H1 (cell line): ENCODE results near the gene ATXN7. TPM values are rescaled to one million over a fixed set of nuclear protein-coding genes. Genes with fewer than 3 reads are reported as not detected.

Experiments
- CTCF ChIA-PET: fragments of 300-600 bp; sonication (Branson Sonifier 250); formaldehyde crosslinking; loops from one replicate; lab custom pipeline; 2021; ENCODE audit not compliant: partially characterized antibody; lab: Charles Lee
- POLR2A ChIA-PET: fragments of 300-600 bp; sonication (Branson Sonifier 250); formaldehyde crosslinking; loops from one replicate; lab custom pipeline; 2021; ENCODE audit warnings: inconsistent platforms; ENCODE audit not compliant: partially characterized antibody; lab: Charles Lee
- DNase-seq, 2 experiments: peaks; one replicate each; pipeline versions ENCODE4 v3.0.0 to v3.0.0-alpha.2; 2010 to 2022; ENCODE audit warnings: low spot score in 2 of 2, low read depth in 1 of 2, mixed read lengths in 1 of 2
- FAIRE-seq: peaks from 2 replicates; lab custom pipeline; 2011; peaks lifted over from hg19 to GRCh38; lab: Jason Lieb, UNC
- H2AFZ ChIP-seq: 2 replicates; pipeline ENCODE4 v1.8.1; 2012; ENCODE audit warnings: low read length, inconsistent platforms
- H2AK5ac ChIP-seq: 2 replicates; pipeline ENCODE4 v1.6.1; 2013; ENCODE audit warnings: low read depth, low read length
- H2BK120ac ChIP-seq: replicated peaks from 2 replicates; pipeline ENCODE3; 2013; ENCODE audit warnings: low read depth, low read length, inconsistent platforms
- H2BK12ac ChIP-seq: 2 replicates; pipeline ENCODE4 v1.6.1; 2013; ENCODE audit warnings: low read depth, low read length
- H2BK15ac ChIP-seq: 2 replicates; pipeline ENCODE4 v1.6.1; 2013; ENCODE audit warnings: low read length
- H2BK20ac ChIP-seq: 2 replicates; pipeline ENCODE4 v1.6.1; 2013; ENCODE audit warnings: low read length
- H2BK5ac ChIP-seq: 2 replicates; pipeline ENCODE4 v1.6.1; 2013; ENCODE audit warnings: low read depth, low read length
- H3K14ac ChIP-seq: 2 replicates; pipeline ENCODE4 v1.6.1; 2013; ENCODE audit warnings: inconsistent platforms; ENCODE audit not compliant: insufficient read length
- H3K18ac ChIP-seq: 2 replicates; pipeline ENCODE4 v1.6.1; 2013; ENCODE audit warnings: low read length; ENCODE audit errors: extremely low read depth
- H3K23ac ChIP-seq: 2 replicates; pipeline ENCODE4 v1.6.1; 2013; ENCODE audit warnings: inconsistent platforms; ENCODE audit not compliant: insufficient read length
- H3K23me2 ChIP-seq: 2 replicates; pipeline ENCODE4 v1.6.1; 2013; ENCODE audit warnings: low read depth, low read length
- H3K27ac ChIP-seq: 2 replicates; pipeline ENCODE4 v1.6.1; 2011; ENCODE audit warnings: low read depth, low read length, inconsistent platforms
- H3K27me3 ChIP-seq, 4 experiments: replicated peaks in 1 of 4; 1 replicate in 1 of 4; 2 replicates in 3 of 4; pipeline versions ENCODE4 v1.6.1 to v1.8.1; 2011 to 2013; ENCODE audit warnings: low read length in 3 of 4, mild to moderate bottlenecking in 3 of 4, inconsistent platforms in 2 of 4, mixed read lengths in 2 of 4, moderate library complexity in 1 of 4; ENCODE audit not compliant: control insufficient read depth in 3 of 4, insufficient read depth in 3 of 4; ENCODE audit errors: extremely low read depth in 1 of 4
- H3K36me3 ChIP-seq, 4 experiments: 2 replicates each; pipeline versions ENCODE4 v1.6.1 to v1.8.1; 2011 to 2013; ENCODE audit warnings: mild to moderate bottlenecking in 4 of 4, low read length in 3 of 4, moderate library complexity in 2 of 4, control low read depth in 1 of 4, inconsistent platforms in 1 of 4; ENCODE audit not compliant: insufficient read depth in 4 of 4, control insufficient read depth in 2 of 4
- H3K4ac ChIP-seq: replicated peaks from 2 replicates; pipeline ENCODE3; 2013; ENCODE audit warnings: low read length, low read depth, mixed read lengths, inconsistent platforms; ENCODE audit not compliant: insufficient read length
- H3K4me1 ChIP-seq, 4 experiments: replicated peaks in 1 of 4; 1 replicate in 1 of 4; 2 replicates in 3 of 4; pipeline versions ENCODE4 v1.6.1 to v1.8.1; 2011 to 2013; ENCODE audit warnings: low read length in 3 of 4, inconsistent platforms in 2 of 4, mixed read lengths in 1 of 4; ENCODE audit not compliant: insufficient read depth in 4 of 4, control insufficient read depth in 3 of 4
- H3K4me2 ChIP-seq, 2 experiments: 2 replicates each; pipeline versions ENCODE4 v1.6.1 to v1.8.1; 2011 to 2013; ENCODE audit warnings: low read depth in 2 of 2, low read length in 2 of 2, control low read depth in 1 of 2, inconsistent platforms in 1 of 2, mild to moderate bottlenecking in 1 of 2; ENCODE audit not compliant: insufficient read depth in 1 of 2
- H3K4me3 ChIP-seq, 4 experiments: fragments of 200-600, 300-600 bp in 1 of 4; sonication (generic), shearing (Covaris generic), sonication (Bioruptor Twin) in 1 of 4; 2 replicates each; pipeline versions ENCODE4 v1.5.1 to v1.8.1; 2011 to 2016; ENCODE audit warnings: low read length in 4 of 4, low read depth in 3 of 4, control low read depth in 2 of 4, inconsistent platforms in 2 of 4, mild to moderate bottlenecking in 2 of 4, mixed read lengths in 1 of 4, moderate library complexity in 1 of 4; ENCODE audit not compliant: insufficient read depth in 2 of 4; ENCODE audit errors: extremely low read depth in 1 of 4
- H3K56ac ChIP-seq: replicated peaks from 2 replicates; pipeline ENCODE3; 2013; ENCODE audit warnings: low read depth, mild to moderate bottlenecking, mixed read lengths, low read length, inconsistent platforms; ENCODE audit not compliant: insufficient read length
- H3K79me1 ChIP-seq: 2 replicates; pipeline ENCODE4 v1.6.1; 2013; ENCODE audit warnings: low read depth, low read length, control low read depth
- H3K79me2 ChIP-seq, 2 experiments: 2 replicates each; pipeline versions ENCODE4 v1.6.1 to v1.8.1; 2012 to 2013; ENCODE audit warnings: low read length in 2 of 2, mild to moderate bottlenecking in 2 of 2, inconsistent platforms in 1 of 2; ENCODE audit not compliant: insufficient read depth in 2 of 2, control insufficient read depth in 1 of 2
- H3K9ac ChIP-seq, 4 experiments: replicated peaks in 1 of 4; 1 replicate in 1 of 4; 2 replicates in 3 of 4; pipeline versions ENCODE4 v1.6.1 to v1.8.1; 2011 to 2013; ENCODE audit warnings: low read depth in 3 of 4, low read length in 3 of 4, control low read depth in 2 of 4, mild to moderate bottlenecking in 2 of 4, moderate library complexity in 2 of 4, inconsistent platforms in 1 of 4; ENCODE audit errors: extremely low read depth in 1 of 4
- H3K9me3 ChIP-seq, 2 experiments: 2 replicates each; pipeline versions ENCODE4 v1.6.1 to v1.8.1; 2012 to 2013; ENCODE audit warnings: mild to moderate bottlenecking in 2 of 2, moderate library complexity in 2 of 2, control low read depth in 1 of 2, inconsistent platforms in 1 of 2, low read depth in 1 of 2, low read length in 1 of 2, mixed read lengths in 1 of 2; ENCODE audit not compliant: insufficient read depth in 2 of 2
- H4K20me1 ChIP-seq, 2 experiments: replicated peaks in 1 of 2; 2 replicates each; pipeline versions ENCODE3 to v1.8.1; 2011 to 2013; ENCODE audit warnings: inconsistent platforms in 2 of 2, low read length in 2 of 2, mild to moderate bottlenecking in 1 of 2; ENCODE audit not compliant: insufficient read depth in 2 of 2, control insufficient read depth in 1 of 2
- H4K5ac ChIP-seq: 2 replicates; pipeline ENCODE4 v1.6.1; 2013; ENCODE audit warnings: low read length, low read depth, mixed read lengths, inconsistent platforms; ENCODE audit not compliant: insufficient read length
- H4K8ac ChIP-seq: 2 replicates; pipeline ENCODE4 v1.8.0; 2013; ENCODE audit warnings: mild to moderate bottlenecking, moderate library complexity, low read length, inconsistent platforms; ENCODE audit not compliant: insufficient read depth; ENCODE audit errors: extremely low read depth
- H4K91ac ChIP-seq: replicated peaks from 2 replicates; pipeline ENCODE3; 2013; ENCODE audit warnings: low read length, mixed read lengths, inconsistent platforms; ENCODE audit not compliant: insufficient read length
- CREB1 ChIP-seq: IDR thresholded peaks from 2 replicates; pipeline ENCODE4 v1.6.1; 2012; ENCODE audit warnings: inconsistent platforms
- HDAC2 ChIP-seq, 2 experiments: fragments of 300-600 bp in 1 of 2; sonication (generic) in 1 of 2; IDR thresholded peaks; 2 replicates each; pipeline ENCODE4 v1.6.1; 2011 to 2012; ENCODE audit warnings: low read depth in 2 of 2, low read length in 2 of 2, mild to moderate bottlenecking in 2 of 2, moderate library complexity in 2 of 2, borderline replicate concordance in 1 of 2, inconsistent platforms in 1 of 2
- JUND ChIP-seq: IDR thresholded peaks from 2 replicates; pipeline ENCODE4 v1.6.1; 2011; ENCODE audit warnings: mild to moderate bottlenecking, improper control_type of control experiment, low read length
- KDM4A ChIP-seq: IDR thresholded peaks from one replicate; pipeline ENCODE4 v1.7.1; 2012; ENCODE audit warnings: low read depth, mild to moderate bottlenecking, moderate library complexity, low read length, inconsistent platforms; ENCODE audit not compliant: severe bottlenecking
- RAD21 ChIP-seq, 2 experiments: IDR thresholded peaks in 1 of 2; conservative IDR thresholded peaks in 1 of 2; 2 replicates each; pipeline ENCODE4 v1.6.1; 2011; ENCODE audit warnings: low read depth in 2 of 2, low read length in 2 of 2, improper control_type of control experiment in 1 of 2, inconsistent platforms in 1 of 2, mild to moderate bottlenecking in 1 of 2, moderate library complexity in 1 of 2
- SP1 ChIP-seq: IDR thresholded peaks from 2 replicates; pipeline ENCODE4 v1.6.1; 2011; ENCODE audit warnings: low read depth, low read length
- TAF7 ChIP-seq: optimal IDR thresholded peaks from 2 replicates; pipeline ENCODE3; 2011; ENCODE audit warnings: low read depth, mild to moderate bottlenecking, inconsistent platforms, low read length, moderate library complexity, borderline replicate concordance
- WGBS, 2 experiments: shearing (Covaris generic) in 1 of 2; methylation state at CpG; one replicate each; pipeline versions ENCODE4 v1.1.6 to v1.1.7; 2013 to 2015; ENCODE audit warnings: low lambda C conversion rate in 2 of 2, mixed read lengths in 2 of 2, inconsistent platforms in 1 of 2, low coverage in 1 of 2, missing lambda C conversion rate in 1 of 2; ENCODE audit not compliant: insufficient replicate concordance in 2 of 2, insufficient coverage in 1 of 2, insufficient read length in 1 of 2; ENCODE audit errors: extremely low coverage in 1 of 2, missing lambda C conversion rate in 1 of 2; 5-methylcytosine and 5-hydroxymethylcytosine counted together
- polyA plus RNA-seq, 7 experiments: library from polyadenylated mRNA; depleted of rRNA in 3 of 7; stranded (reverse) in 5 of 7; unstranded in 2 of 7; fragments of >200 nt in 5 of 7; fragments of 200-250 nt in 2 of 7; gene quantifications; 1 replicate in 5 of 7; 2 replicates in 1 of 7; 4 replicates in 1 of 7; pipeline versions ENCODE4 v1.2.1 to v1.2.3, GENCODE V29; 2011 to 2013; ENCODE audit warnings: missing spikeins in 2 of 7, mixed read lengths in 2 of 7
- total RNA-seq: library from RNA; stranded (reverse); fragmentation: NEBNext Ultra II Directional; extraction: Animal tissue kit (Norgen Biotek cat#: 25700); gene quantifications from 2 replicates; pipeline ENCODE4 v1.2.1, GENCODE V29; 2021

The ATXN7 gene
- total and polyA plus RNA-seq, 2 of the 8 experiments (the other 6 are each of a cell fraction or from before 2014, with no cell fraction given), result 15.5 to 16.8 TPM

GRCh38 chr3:63910001-63910400 lies 46.3 kb downstream of the ATXN7 start:
- no peak for FAIRE-seq
- Histone ChIP-seq H2BK20ac (no peak overlapping the region), H2BK12ac (no peak overlapping the region), H2BK120ac (no peak overlapping the region), H4K20me1 (peaks cover 0 to 1% of the 10 kb centered on the region in 2 experiments), H3K9me3 (no peaks in the 10 kb centered on the region), H3K4me2 (no peak overlapping the region), H4K8ac (no peak overlapping the region), H3K36me3 (no peaks in the 10 kb centered on the region), H4K5ac (no peak overlapping the region), H3K4me3 (no peak overlapping the region), H2AK5ac (no peak overlapping the region), H3K56ac (no peak overlapping the region), H2AFZ (no peak overlapping the region), H4K91ac (no peak overlapping the region), H3K4me1 (peaks cover 0 to 2% (median 0%) of the 10 kb centered on the region in 4 experiments; a peak in 3 of 7 replicates), H3K14ac (no peak overlapping the region), H3K18ac (no peak overlapping the region), H3K79me1 (no peaks in the 10 kb centered on the region), H3K9ac (no peak overlapping the region), H3K23me2 (peaks cover 6% of the 10 kb centered on the region), H3K27ac (no peak overlapping the region), H2BK5ac (no peak overlapping the region), H2BK15ac (no peak overlapping the region), H3K4ac (no peak overlapping the region), H3K27me3 (no peaks in the 10 kb centered on the region), H3K79me2 (0 out of 4 replicates have a peak, but pooled peaks cover 0 to 2% of the 10 kb centered on the region in 2 experiments), H3K23ac (no peak overlapping the region)
- POLR2A ChIA-PET, result interaction anchor here (0.8 to 1.2 kb wide), 2 partner anchors 25 to 465 kb away, joined by 3 read pairs; no protein-coding TSS in a partner anchor
- TF ChIP-seq KDM4A (no peak), CREB1 (no peak), RAD21 (IDR thresholded peaks at IDR 0.05 in 1 of 2, conservative IDR thresholded peaks at IDR 0.05 in 1 of 2; ENCODE audit: low read depth in 2 of 2, low read length in 2 of 2) (no peak), TAF7 (no peak), SP1 (no peak), HDAC2 (IDR thresholded peaks at IDR 0.05; ENCODE audit: borderline replicate concordance in 1 of 2, low read depth in 2 of 2, low read length in 2 of 2) (no peak), JUND (no peak)
- CTCF ChIA-PET, result interaction anchor here (1.2 to 1.4 kb wide), 2 partner anchors 17 to 27 kb away, joined by 3 read pairs; no protein-coding TSS in a partner anchor
- 83% methylated on average over 4 of the region's 4 CpGs; no CpG with 5 or more reads in 1 of the 2 experiments for WGBS, 2 experiments
- no peak for DNase-seq
